Bronchial epithelial cell (primary cell): ENCODE results near the gene THRB. TPM values are rescaled to one million over a fixed set of nuclear protein-coding genes. Genes with fewer than 3 reads are reported as not detected.

ENCODE experiments used
- DNase-seq: peaks from one replicate; pipeline ENCODE4 v3.0.0-alpha.2; 2010; ENCODE audit warnings: low read depth
- FAIRE-seq: peaks from 2 replicates; lab custom pipeline; 2011; peaks lifted over from hg19 to GRCh38; lab: Jason Lieb, UNC
- H3K27me3 ChIP-seq: 2 replicates; pipeline ENCODE4 v1.5.1; 2011; ENCODE audit warnings: low read length; ENCODE audit not compliant: control insufficient read depth, insufficient read depth
- H3K36me3 ChIP-seq: 2 replicates; pipeline ENCODE4 v1.5.1; 2011; ENCODE audit warnings: low read length; ENCODE audit not compliant: control insufficient read depth, insufficient read depth
- H3K4me3 ChIP-seq: 2 replicates; pipeline ENCODE4 v1.5.1; 2011; ENCODE audit warnings: mild to moderate bottlenecking, low read depth, low read length, control low read depth
- total RNA-seq: library from RNA; depleted of rRNA; stranded (reverse); fragments of >200 nt; gene quantifications from 2 replicates; pipeline ENCODE4 v1.2.1, GENCODE V29; 2014
- TF ChIP-seq, protein P1 (sequence below): IDR thresholded peaks from 2 replicates; pipeline ENCODE4 v1.5.1; 2011; ENCODE audit warnings: mild to moderate bottlenecking, moderate library complexity, low read length, control low read depth, inconsistent platforms; ENCODE audit not compliant: insufficient read depth, severe bottlenecking

The THRB gene
- total RNA-seq, 1 donor from 2014 or later = 7.6 TPM

DNA sequence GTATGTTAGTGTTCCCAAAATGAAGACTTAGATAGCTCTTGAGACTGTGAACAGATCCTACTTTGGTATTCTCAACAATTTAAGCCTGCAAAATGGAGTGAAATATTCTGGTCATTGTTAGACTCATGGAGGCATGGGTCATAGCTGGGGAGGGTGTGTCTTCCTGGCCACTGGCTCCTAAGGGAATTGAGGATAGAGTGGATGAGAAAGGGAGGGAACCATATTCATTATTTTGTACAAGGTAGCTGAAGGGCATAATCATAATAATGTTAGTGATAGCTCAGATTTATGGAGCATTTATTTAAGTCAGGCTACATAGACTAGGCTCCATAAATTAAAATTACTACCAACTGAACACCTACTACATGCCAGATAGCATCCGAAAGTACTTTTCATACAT is 295.9 kb downstream of the THRB start:
- TF ChIP-seq, protein P1, sequence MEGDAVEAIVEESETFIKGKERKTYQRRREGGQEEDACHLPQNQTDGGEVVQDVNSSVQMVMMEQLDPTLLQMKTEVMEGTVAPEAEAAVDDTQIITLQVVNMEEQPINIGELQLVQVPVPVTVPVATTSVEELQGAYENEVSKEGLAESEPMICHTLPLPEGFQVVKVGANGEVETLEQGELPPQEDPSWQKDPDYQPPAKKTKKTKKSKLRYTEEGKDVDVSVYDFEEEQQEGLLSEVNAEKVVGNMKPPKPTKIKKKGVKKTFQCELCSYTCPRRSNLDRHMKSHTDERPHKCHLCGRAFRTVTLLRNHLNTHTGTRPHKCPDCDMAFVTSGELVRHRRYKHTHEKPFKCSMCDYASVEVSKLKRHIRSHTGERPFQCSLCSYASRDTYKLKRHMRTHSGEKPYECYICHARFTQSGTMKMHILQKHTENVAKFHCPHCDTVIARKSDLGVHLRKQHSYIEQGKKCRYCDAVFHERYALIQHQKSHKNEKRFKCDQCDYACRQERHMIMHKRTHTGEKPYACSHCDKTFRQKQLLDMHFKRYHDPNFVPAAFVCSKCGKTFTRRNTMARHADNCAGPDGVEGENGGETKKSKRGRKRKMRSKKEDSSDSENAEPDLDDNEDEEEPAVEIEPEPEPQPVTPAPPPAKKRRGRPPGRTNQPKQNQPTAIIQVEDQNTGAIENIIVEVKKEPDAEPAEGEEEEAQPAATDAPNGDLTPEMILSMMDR = no peak
- Histone ChIP-seq H3K36me3 (no peaks in the 10 kb centered on the region), H3K27me3 (no peaks in the 10 kb centered on the region), H3K4me3 (no peak overlapping the region)
- DNase-seq = no peak
- FAIRE-seq = no peak

DNA sequence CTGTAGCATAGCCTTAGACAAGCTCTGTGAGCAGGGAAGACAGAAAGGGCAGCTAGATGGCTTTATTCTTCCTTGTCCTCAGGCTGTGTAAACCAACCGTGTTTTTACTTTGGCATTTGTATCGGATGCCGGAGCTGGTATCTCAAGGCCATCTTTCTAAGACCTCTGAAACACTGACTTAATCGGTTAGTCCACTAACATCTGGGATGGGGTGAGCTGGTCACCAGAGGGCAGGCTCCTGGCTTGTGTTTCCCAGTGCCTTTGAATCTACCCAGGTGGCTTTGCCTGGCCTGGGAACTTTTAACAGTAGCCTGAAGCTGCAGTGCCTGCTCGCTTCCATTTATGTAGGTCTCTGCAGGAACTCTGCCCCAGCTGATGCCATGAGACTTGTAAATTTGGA is 296.8 kb downstream of the THRB start:
- DNase-seq = no peak
- no peaks in the 10 kb centered on the region for H3K27me3 ChIP-seq
- FAIRE-seq = no peak
- no peaks in the 10 kb centered on the region for H3K36me3 ChIP-seq
- no peak overlapping the region for H3K4me3 ChIP-seq
- TF ChIP-seq, protein P1 = no peak

DNA sequence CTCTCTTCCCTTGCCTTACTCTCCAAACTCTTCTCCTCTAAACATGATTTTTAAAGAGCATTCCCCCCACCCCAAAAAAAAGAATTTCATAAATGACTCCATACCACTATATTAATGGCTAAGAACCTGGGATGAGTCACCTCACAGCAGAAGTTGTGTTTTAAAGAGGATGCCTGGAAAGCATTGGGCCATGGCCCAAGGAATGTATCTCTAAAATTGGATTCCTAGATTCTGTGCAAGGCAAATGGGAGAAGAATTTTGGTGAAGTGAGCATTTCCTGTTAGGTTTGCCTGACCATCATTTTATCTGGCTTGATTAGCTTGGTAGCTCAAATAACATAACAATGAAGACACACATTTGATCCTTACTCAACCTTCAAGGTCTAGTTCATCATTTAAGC is 298.1 kb downstream of the THRB start:
- DNase-seq (no peak), FAIRE-seq (no peak)
- Histone ChIP-seq H3K27me3 (no peaks in the 10 kb centered on the region), H3K4me3 (no peak overlapping the region), H3K36me3 (no peaks in the 10 kb centered on the region)
- TF ChIP-seq, protein P1 = no peak

DNA sequence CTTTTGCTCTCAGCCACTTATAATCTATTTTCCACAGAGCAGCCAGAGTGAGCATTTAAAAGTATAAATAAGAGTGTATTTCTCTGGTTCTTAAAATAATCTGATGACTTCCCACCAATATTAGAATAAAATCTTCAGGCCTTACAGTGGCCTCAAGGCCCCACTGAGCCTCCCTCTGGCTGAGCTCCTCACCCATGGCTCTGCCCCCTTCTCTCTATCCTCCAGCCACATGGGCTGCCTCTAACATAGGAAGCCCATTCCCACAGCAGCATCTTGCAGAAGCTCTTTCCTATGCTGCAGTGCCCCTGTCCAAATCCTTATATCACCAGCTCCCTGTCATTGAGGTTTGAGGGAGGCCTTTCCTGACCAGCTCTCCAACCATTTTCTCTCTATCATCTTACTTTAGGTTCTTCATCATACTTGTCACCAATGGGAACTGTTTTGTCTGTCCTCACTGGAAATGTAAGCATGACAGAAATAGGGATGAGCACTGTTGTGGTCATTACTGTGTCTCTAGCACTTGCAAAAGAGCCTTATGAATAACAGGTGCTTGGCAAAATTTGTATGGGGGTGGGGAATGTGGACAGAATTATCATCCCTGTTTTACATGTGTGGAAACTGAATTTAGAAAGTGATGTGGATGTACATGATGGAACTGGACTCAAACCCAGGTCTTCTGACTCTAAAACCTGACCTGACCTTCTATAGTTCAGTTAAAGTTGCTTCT is 299.0 kb downstream of the THRB start:
- FAIRE-seq = no peak
- no peak overlapping the region for H3K4me3 ChIP-seq
- no peak for DNase-seq
- no peaks in the 10 kb centered on the region for H3K27me3 ChIP-seq
- TF ChIP-seq, protein P1 = no peak
- no peaks in the 10 kb centered on the region for H3K36me3 ChIP-seq

DNA sequence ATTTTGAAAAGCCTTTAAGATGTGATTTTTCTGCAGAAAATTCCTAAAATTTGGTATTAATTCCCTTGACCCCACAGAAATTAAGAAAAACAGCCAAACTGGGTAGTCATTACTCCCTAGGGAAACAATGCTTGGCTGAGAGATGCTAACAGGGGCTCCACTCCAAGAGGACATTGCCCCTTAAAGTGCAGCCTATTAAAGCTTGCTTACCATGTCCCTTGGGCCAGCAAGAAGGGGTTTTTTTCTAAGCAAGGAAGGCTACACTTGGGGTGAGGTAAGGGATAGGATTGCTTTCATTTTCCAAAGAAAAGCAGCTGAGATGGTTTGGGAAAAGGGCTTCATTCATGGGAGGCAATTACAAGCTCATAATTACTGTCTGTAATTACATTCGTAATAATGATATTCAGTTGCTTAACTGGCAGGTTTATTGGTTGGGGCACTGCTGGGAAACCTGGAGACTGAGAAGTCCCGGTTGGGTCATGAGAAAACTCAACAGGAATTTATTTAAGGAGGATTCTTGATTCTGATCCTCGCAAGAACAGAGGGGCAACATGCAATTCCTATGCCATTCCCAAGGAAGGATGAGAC is 302.1 kb downstream of the THRB start:
- no peaks in the 10 kb centered on the region for H3K27me3 ChIP-seq
- TF ChIP-seq, protein P1 = no peak
- no peak for FAIRE-seq
- no peaks in the 10 kb centered on the region for H3K36me3 ChIP-seq
- H3K4me3 ChIP-seq = no peak overlapping the region
- DNase-seq = no peak
